ENCODE data around the gene PGAM1.
"Not testable (repeated sequence)": the region's sequence is repeated elsewhere in the genome, so short reads cannot be mapped to it uniquely, and the experiment has no call there.

PGAM1 gene

DNA sequence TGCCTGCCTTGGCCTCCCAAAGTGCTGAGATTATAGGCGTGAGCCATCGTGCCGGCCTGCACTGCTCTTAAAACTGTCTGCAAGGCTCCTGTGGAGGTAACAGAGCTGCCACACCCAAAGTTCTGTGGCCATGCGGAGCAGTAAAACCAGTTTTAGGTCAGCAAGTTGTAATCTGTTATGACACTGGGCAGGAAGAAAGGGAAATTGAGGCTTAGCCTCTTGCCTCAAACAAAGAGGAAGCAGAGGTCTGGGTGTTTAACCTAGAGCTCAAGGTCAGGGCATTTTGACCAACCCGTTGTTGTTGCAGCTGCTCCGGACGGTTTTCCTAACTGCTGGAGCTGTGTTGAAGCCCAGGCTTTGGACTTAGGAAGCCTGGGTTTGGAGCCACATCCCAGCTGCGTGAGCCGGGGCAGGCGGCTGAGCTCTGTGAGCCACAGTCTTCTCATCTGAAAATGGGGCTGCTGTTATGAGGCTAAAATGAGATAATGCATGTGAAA, 17.4 kb upstream of the PGAM1 start:
- no peak for DNase-seq

DNA sequence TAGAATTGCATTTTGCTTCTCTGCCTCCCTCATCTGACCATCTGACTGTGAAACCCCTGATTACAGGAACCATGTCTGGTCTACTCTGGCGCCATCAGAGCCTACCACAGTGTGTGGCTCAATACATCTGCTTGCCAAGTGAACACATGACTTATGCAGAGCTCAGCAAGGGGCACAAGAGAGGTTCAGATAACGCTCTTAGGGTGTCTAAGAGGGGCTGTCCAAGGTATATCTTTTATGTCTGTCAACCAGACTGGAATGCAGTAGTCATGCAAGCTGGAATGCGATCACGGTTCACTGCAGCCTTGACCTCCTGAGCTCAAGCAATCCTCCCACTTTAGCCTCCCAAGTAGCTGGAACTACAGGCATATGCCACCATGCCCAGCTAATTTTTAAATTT, 14.6 kb upstream of the PGAM1 start:
- no peak for DNase-seq

DNA sequence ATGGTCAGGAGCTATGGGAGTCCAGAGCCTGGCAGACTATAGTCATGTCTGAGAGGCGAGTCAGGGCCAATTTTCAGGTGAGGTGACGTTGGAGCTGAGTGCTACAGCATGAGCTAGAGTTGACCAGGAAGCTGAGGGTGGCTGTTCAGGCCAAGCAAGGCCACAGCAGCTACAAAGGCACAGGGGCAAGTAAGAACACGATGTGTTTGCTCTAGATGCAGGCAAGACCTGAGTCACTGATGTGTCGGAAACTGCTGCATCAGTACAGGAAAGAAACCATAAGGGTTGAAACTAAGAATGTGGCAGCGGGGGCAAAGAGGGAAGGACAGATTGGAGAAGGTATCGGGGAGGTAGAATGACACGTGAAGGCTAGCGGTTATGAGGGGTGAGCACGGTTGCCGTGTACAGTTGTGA, 13.1 kb upstream of the PGAM1 start:
- DNase-seq = no peak

DNA sequence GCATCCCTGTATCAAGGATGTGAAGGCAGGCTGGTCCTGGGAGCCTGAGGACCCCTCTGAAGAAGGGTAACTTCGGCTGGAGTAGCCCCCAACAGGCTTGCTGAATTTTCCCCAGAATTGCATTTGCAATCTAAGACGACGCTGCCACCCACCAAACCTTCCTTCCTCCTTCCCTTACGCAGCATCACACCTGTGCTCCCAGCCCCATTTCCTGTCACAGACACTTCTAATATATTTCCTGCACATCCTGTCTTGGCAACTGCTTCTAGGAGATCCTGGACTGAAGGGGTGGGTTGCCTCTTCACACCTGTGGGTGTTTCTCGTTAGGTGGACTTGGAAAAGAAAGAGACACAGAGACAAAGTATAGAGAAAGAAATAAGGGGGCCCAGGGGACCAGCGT, 9.4 kb upstream of the PGAM1 start:
- no peak for DNase-seq

GRCh38 chr10:97423757-97424098, 2.3 kb upstream of the PGAM1 start:
- DNase-seq = not testable (repeated sequence)

DNA sequence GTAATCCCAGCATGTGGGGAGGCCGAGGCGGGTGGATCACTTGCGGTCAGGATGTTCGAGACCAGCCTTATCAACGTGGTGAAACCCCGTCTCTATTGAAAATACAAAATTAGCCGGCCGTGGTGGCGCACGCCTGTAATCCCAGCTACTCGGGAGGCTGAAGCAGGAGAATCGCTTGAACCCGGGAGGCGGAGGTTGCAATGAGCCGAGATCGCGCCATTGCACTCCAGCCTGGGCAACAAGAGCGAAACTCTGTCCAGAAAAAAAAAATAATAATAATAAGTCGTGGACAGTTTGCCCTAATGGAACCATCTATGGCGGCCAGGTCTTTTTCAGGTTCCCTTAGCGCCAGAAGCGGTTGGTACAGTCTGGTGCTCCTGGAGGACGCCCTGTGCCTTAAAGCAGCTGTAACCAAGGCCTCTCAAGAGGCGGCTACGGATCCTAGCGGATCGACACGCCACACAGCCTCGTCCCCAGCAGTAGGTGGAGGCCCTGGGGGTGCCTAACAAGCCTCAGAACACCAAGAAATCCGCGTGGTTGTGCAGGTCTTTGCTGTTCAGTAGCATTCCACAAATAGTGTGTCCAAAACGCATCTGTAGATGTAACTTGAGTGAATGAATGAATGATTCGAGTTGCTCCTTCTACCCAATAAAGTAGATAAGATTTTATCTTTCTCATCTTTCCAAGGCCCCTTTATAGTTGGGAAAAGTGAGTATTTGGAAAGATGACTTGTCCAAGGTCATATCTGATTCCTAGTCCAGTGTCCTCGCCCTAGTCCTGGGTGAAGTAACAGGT, 982 bp downstream of the PGAM1 start:
- no peak for DNase-seq

GRCh38 chr10:97427571-97428179, 1.7 kb downstream of the PGAM1 start:
- no peak for DNase-seq

- DNase-seq = no peak
These were observed 2.6 kb downstream of the PGAM1 start for GRCh38 chr10:97428572-97428981.

DNA sequence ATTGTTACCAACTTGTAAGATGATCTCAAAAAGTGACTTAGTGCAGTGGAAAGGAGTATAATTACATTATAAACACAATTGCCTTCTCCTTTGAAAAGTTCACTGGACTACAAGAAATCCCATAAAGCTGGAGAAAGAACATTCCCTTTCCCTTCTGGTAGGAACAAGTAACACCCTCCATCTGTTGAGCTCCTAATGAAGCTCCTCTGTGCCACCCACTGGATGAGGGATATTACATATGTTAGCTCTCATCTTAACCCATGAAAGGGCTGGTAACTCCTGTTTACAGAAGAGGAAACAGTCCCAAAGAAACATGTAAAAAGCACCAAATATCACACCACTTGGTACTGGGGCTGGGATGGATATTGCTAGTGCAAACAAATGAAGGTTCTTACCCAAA, 8.1 kb downstream of the PGAM1 start:
- no peak for DNase-seq

DNA sequence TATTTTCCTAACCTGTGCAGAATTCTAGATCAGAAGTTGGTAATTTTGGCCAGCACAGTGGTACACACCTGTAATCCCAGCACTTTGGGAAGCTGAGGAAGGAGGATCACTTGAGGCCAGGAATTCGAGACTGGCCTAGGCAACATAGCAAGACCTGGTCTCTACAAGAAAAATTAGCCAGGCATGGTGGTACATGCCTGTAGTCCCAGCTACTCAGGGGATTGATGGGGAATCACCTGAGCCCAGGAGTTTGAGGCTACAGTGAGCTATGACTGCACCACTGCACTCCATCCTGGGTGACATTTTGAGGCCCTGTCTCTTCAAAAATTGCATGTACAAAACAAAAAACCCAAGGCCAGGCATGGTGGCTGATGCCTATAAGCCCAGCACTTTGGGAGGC, 8.6 kb downstream of the PGAM1 start:
- DNase-seq = no peak

GRCh38 chr10:97435211-97435610, 9.2 kb downstream of the PGAM1 start:
- DNase-seq = no peak

GRCh38 chr10:97442277-97442676, 16.3 kb downstream of the PGAM1 start:
- DNase-seq = no peak

- no peak for DNase-seq
These were observed 18.2 kb downstream of the PGAM1 start for GRCh38 chr10:97444212-97444611.

GRCh38 chr10:97445357-97445721, 19.3 kb downstream of the PGAM1 start:
- no peak for DNase-seq

DNA sequence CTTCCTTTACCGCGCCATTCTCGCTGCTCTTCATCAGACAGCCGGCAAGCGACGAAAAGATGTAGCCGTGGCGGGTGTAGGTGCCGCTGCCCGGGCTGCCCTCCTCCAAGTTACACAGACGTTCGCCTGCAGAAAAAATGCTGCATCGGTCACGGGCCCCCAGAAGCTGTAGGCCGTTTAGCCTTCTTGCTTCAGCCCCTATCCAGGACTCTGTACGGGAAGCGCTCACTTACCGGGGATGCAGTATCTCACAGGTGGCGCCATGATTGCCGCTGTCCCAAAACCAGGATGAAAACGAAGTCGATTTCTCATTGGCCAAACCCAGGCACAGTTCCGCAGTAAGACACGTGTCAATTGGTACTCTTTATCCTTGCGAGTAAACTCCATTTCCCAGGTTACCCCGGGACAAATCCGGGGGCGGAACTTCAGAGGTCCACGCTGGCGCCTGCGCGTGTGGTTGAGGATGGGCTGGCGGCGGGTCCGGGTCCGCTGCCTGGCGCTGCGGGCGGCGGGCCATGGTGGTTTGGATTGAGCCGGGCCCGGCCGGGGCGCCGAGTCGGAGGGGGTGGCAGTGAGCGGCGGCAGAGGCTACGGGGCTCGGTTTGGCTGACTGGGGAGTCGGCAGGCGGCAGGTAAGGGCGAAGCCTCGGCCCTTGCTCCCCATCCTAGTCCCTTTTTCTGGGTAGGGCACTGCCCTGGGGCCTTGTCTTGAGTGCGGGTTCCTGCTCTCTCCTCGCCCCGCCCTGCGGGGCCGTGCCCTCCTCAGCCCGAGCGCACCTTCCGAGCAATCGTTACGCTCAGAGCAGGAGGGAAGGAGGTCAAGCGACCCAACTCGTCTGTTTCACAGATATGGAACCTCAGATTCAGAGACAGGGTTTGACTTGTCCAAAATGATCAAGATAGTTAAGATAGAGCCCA, 20.0 kb downstream of the PGAM1 start, which contains the start of the genes EXOSC1 and ZDHHC16:
TSS of gene EXOSC1 (minus strand) at position 285 of the 918 bp plus-strand sequence. CDS start at position 264, 21 bp downstream.
TSS of gene ZDHHC16 (plus strand) at position 454 of the 918 bp plus-strand sequence. CDS start 5,501 bp downstream, outside the sequence.
- DNase-seq = peak; percentile 80

- DNase-seq = no peak
These were observed 24.8 kb downstream of the PGAM1 start for GRCh38 chr10:97450828-97451227.

DNA sequence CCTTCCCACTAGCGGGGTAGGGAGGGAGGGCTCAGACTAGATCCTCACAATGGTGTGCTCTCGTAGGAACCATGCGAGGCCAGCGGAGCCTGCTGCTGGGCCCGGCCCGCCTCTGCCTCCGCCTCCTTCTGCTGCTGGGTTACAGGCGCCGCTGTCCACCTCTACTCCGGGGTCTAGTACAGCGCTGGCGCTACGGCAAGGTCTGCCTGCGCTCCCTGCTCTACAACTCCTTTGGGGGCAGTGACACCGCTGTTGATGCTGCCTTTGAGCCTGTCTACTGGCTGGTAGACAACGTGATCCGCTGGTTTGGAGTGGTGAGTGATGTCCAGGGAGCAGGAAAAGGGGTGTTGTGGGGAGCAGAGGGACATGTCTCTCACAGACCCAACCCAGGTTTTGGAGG, 25.6 kb downstream of the PGAM1 start:
- no peak for DNase-seq

- DNase-seq = no peak
These were observed 26.4 kb downstream of the PGAM1 start for GRCh38 chr10:97452352-97452751.

DNA sequence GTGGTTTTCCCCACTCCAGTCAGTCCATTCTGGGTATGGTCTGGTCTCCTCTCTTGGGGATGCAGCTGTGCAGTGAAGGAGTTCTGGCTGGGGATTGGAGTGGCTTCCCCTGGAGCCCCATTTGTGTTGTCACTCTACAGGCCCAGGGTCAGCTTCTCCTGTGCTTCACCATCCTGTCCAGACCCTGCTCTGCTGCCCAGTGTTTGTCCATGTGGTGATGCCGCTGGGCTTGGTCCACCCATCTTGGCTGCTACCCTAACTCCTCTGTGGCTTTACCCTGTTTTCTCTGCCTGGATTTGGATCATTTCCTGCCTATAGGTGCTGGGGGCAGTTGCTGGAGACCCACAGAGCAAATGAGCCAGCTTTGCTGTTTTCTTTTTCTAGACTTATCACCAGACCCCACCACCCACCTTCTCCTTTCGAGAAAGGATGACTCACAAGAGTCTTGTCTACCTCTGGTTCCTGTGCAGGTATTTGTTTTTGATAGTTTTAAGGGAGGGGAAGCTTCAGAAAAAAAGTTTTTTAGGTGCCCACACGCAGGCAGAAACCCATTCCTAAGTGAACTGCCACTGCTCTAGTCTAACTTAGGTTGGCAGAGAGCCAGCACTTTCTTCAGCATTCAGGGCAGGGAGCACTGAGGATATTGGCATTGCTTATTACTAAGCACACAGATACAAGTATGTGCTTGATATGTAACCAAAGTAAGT, 28.5 kb downstream of the PGAM1 start:
- no peak for DNase-seq

DNA sequence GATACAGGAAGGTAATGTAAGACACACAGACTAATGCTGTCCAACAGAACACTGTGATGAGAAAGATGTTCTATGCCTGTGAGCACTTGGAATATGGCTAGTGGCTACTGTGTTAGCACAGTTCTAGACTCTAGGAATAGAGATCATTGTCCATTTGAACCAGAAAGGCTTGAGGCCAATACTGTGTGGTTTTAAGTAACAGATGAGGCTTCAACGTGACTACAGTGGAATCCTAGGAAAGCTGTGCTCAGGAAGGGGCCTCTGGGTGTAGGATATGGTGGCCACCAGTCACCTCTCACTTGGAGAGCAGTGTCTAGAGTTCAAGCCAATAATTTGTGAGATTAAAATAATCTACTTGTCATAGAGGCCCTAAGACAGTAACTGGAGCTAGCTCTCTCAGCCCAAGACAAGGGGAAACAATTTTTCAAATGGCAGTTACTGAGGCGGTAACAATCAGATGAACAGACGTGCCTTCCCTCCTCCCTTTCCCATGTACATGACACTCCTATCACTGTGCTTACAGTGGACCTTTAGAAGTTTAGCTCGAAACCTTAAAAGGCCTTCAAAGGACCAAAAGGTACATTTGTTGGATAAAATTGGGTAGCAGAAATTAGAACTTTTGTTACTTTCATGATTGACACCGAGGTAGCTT, 30.2 kb downstream of the PGAM1 start:
- no peak for DNase-seq

DNA sequence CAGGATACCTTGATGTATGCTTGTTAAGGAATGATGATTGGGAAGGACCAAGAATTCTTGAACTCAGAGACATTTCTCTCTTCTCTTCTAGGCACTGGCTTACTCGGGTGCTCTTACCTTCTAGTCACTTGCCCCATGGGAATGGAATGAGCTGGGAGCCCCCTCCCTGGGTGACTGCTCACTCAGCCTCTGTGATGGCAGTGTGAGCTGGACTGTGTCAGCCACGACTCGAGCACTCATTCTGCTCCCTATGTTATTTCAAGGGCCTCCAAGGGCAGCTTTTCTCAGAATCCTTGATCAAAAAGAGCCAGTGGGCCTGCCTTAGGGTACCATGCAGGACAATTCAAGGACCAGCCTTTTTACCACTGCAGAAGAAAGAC, 30.7 kb downstream of the PGAM1 start:
- no peak for DNase-seq

DNA sequence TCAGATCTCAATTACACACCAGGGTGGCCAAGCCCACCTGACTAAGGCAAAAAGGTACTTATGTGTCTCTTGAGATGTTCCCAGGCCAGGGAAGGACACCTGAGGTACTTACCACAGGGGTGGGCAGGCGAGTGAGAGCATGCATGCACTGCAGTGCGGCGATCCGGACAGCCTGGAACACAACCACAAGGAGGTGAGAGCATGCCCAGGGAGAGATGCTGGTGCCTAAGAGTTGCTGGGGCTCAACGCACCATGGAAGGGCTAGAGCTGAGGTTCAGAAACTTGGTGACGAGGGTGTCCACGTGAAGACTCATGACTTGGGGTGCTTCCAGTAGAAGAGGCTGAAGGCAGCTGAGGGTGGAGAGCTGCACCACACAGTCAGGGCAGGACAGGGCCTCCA, 33.1 kb downstream of the PGAM1 start:
- no peak for DNase-seq

Data from NCI-H2171 (cell line).